ENCODE measurements around the gene SETBP1.

SETBP1 gene

GRCh38 chr18:44733069-44733753 is 52.5 kb downstream of the SETBP1 start:
- ChIA-PET CTCF (no interaction called here), POLR2A (interaction anchor here (1.5 kb wide), 1 partner anchor 8 kb away, joined by 4 read pairs; no protein-coding TSS in a partner anchor)
- H3K4me1 ChIP-seq (ENCODE audit: control insufficient read depth, insufficient read depth, low read length): peaks cover 28% of the 10 kb centered on the region

GRCh38 chr18:44733754-44734465 is 53.2 kb downstream of the SETBP1 start:
- Histone ChIP-seq H3K36me3 (ENCODE audit: control insufficient read depth in 2 of 2, insufficient read depth in 1 of 2, low read length in 2 of 2) (no peaks in the 10 kb centered on the region), H3K4me3 (ENCODE audit: low read depth, low read length) (no peak overlapping the region), H3K4me1 (ENCODE audit: control insufficient read depth, insufficient read depth, low read length) (peaks cover 25% of the 10 kb centered on the region), H3K9me3 (ENCODE audit: control insufficient read depth, insufficient read depth, low read depth, low read length) (no peaks in the 10 kb centered on the region), H3K27ac (ENCODE audit: extremely low read depth, low read depth, low read length) (no peak overlapping the region)
- ChIA-PET POLR2A (interaction anchor here (1.5 kb wide), 1 partner anchor 9 kb away, joined by 4 read pairs; no protein-coding TSS in a partner anchor), CTCF (no interaction called here)
- no peak for TF ChIP-seq ZNF621 (tag by site-specific recombination; IDR thresholded peaks at IDR 0.05)
- TF ChIP-seq ZNF133 (tag by site-specific recombination; IDR thresholded peaks at IDR 0.05): no peak
- no peak for TF ChIP-seq ZNF394 (tag by site-specific recombination; IDR thresholded peaks at IDR 0.05; ENCODE audit: borderline replicate concordance)
- no peak for TF ChIP-seq ZNF776 (tag by site-specific recombination; IDR thresholded peaks at IDR 0.05; ENCODE audit: borderline replicate concordance)
- no peak for TF ChIP-seq ZNF639 (tag by site-specific recombination; IDR thresholded peaks at IDR 0.05)
- no peak for TF ChIP-seq PATZ1 (tag by site-specific recombination; IDR thresholded peaks at IDR 0.05)
- TF ChIP-seq ZFP69B (tag by site-specific recombination; IDR thresholded peaks at IDR 0.05): no peak
- TF ChIP-seq ZNF561 (tag by site-specific recombination; IDR thresholded peaks at IDR 0.05; ENCODE audit: borderline replicate concordance): no peak
- TF ChIP-seq ZNF148 (tag by site-specific recombination; IDR thresholded peaks at IDR 0.05; ENCODE audit: borderline replicate concordance): no peak

More at GRCh38 chr18:44733069-44733753, 52.5 kb downstream of the SETBP1 start:
- Histone ChIP-seq H3K9me3 (ENCODE audit: control insufficient read depth, insufficient read depth, low read depth, low read length) (no peaks in the 10 kb centered on the region), H3K36me3 (ENCODE audit: control insufficient read depth in 2 of 2, insufficient read depth in 1 of 2, low read length in 2 of 2) (no peaks in the 10 kb centered on the region), H3K4me3 (ENCODE audit: low read depth, low read length) (no peak overlapping the region), H3K27ac (ENCODE audit: extremely low read depth, low read depth, low read length) (no peak overlapping the region)
- TF ChIP-seq ZNF645 (tag by site-specific recombination; IDR thresholded peaks at IDR 0.05) (no peak), KLF7 (tag by site-specific recombination; IDR thresholded peaks at IDR 0.05; ENCODE audit: borderline replicate concordance) (no peak), MEIS1 (CRISPR knock-in tag; IDR thresholded peaks at IDR 0.05; ENCODE audit: borderline replicate concordance) (no peak), ZNF555 (tag by site-specific recombination; conservative IDR thresholded peaks at IDR 0.05) (no peak), ZNF600 (tag by site-specific recombination; IDR thresholded peaks at IDR 0.05) (no peak), ZBTB20 (tag by site-specific recombination; IDR thresholded peaks at IDR 0.05) (no peak), ZBTB6 (tag by site-specific recombination; IDR thresholded peaks at IDR 0.05) (peak; percentile 50; the same call in 1 of the 2 replicates)
